ENCODE measurements around the gene C2orf78.
"Not testable (repeated sequence)": the region's sequence is repeated elsewhere in the genome, so short reads cannot be mapped to it uniquely, and the experiment has no call there.

The C2orf78 gene, protein sequence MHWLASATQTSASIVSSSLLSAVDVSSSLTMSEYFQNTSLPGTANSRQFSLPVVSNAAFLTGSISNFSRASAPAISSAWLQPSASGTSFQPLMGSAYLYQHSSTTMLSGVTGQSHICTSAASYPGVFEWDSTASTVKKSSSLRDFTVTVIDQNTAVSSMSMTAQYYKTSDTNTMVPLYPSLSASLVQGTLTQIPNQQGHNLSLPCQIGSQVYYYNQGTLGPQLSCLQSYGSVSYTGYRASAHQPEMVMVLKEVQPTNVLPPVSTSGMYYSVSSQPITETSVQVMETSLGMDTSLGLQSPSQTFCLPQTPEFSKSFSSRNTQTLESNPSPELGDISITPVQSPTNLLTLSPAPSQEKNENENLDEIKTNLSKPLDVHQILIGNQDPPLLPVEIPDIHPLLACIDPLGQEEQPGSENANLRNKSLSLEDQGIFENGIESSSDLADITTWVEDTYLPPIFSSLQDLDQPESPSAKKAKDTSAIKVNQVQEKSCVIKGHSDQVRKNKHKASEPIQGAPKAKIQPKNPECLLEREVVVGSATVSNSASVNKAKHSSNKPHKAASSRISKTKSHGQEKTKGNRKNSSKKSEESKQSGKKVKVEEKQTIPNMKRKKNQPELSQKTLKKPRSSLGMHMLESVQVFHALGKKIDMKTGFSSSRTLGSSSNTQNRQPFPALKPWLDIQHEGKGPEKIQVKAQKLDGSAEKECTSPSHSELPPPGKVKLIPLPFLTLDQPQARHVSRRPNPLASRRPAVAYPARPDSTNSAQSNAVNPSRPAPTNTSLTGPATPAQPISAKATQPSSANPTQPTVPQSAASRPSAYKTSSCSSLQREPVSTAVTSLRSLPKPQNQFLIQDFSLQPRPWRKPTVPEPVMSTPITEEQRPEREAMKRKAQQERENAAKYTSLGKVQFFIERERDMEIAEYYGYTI

DNA sequence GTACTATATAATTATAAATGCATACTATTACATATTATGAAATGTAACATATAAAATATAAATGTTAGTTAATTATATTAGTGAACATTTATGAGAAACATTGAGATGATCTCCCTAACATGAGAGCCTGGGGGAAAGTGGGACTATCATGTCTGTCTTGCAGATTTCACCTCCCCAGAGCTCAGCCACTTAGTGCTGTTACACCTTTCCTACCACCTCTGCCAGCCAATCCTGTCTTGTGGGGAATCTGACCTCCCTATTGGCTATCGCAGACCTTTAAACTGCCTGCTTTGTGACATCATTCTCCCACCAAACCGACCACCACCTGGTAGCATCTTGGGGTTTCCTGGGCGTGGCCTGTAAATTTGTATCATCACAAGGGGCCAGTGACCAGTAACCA is at the start of gene C2orf78:
TSS of gene C2orf78 (plus strand) at position 301 of the 400 bp plus-strand sequence. CDS start 127 bp downstream, outside the sequence.
- DNase-seq (ENCODE audit: low read depth) = not testable (repeated sequence)

DNA sequence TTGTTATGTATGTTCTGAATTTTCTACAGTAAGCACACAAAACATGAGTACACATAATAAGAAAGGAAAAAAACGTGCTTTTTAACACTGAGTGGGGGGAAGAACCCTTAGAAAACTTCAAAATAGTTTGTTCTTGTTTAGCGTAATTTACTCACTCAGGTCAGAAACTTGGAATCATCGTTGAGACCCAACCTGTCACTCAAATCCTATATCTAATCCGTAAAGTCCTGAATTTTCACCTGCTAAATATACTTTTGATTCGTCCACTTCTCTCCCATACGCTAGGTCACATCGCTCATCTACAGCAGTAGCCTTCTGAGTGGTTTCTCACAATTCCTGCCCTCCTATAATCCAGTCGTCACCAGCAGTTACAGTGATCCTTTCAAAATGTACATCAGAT is 47.6 kb upstream of the C2orf78 start:
- DNase-seq (ENCODE audit: low read depth) = no peak

DNA sequence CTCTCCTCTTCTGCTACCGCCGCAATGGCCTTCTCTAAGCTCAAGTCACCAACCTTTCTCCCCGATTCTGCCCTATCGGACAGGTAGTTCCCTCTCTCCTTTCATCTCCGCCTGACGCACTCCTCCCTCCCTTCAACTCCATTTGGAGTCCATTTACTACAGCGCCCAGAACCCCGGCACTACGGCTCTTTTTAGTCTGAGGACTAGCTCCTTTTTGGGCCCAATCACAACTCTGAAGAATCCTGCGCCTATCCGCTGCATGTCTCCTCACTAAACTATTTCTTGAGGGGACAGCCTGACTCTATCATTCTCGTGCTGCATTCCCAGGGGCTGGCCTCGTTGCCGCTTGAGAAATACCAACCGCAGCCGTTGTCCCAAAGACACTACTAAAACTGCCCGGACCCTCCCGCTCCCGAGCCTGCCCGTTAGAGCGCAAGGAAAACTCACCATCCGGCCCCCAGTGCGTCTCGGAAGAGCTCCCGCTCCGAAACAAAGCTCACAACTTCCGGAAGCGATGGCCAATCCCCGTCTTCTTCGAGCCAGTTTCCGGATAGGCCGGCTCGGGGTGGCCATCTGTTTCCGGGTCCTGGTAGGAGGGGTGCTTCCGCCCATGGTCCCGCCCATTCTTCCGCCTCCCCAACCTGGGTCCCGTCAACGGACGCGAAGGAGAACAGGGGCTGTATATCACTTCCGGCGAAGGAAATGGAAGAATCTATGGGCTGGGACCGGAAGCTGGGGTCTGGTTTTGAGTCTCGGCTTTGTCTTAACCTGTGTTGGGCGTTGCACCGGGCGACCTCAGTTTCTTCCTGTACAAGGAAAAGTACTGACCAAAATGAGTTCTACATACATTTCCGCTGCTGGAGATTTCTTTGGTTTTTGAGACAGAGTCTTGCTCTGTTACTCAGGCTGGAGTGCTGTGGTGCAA is 46.9 kb upstream of the C2orf78 start, which contains the start of gene TPRKB:
TSS of gene TPRKB (minus strand) at position 491 of the 925 bp plus-strand sequence. CDS start 2,776 bp downstream, outside the sequence.
- DNase-seq (ENCODE audit: low read depth) = peak; percentile 91

DNA sequence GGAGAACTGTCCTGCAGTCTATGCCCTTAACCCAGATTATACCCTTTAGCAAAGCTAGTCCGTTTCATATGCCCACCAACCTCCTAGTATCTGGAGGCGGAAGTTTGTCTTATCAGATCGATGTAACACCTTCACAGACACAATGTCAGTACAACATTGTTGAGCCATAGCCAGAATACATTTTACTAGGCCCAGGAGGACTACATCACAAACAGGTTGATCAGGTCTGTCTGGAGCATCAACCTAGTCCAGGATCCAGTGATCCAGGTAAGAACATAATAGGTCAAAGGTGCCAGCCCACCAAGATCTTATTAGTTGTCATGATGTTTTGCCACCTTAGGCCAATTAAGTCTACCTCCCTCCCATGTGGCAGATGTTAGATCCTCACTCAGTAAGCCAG is 44.9 kb upstream of the C2orf78 start:
- no peak for DNase-seq (ENCODE audit: low read depth)

DNA sequence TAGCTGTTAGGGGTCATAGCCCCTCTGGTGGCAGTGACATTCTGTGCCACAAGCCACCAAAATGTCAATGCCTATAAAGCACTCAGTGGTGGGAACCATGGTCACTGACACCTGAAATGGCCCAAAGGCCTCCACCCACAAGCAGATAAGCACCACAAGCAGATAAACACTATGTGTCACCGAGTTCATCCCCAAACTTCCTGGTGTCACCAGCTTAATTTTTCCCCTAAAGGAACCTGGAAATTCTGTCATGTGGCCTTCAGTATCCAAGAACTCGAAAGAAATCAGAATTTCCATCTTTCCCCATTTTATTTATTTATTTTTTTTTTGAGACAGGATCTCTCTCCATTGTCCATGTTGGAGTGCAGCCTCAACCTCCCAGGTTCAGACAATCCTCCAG is 43.2 kb upstream of the C2orf78 start:
- no peak for DNase-seq (ENCODE audit: low read depth)

DNA sequence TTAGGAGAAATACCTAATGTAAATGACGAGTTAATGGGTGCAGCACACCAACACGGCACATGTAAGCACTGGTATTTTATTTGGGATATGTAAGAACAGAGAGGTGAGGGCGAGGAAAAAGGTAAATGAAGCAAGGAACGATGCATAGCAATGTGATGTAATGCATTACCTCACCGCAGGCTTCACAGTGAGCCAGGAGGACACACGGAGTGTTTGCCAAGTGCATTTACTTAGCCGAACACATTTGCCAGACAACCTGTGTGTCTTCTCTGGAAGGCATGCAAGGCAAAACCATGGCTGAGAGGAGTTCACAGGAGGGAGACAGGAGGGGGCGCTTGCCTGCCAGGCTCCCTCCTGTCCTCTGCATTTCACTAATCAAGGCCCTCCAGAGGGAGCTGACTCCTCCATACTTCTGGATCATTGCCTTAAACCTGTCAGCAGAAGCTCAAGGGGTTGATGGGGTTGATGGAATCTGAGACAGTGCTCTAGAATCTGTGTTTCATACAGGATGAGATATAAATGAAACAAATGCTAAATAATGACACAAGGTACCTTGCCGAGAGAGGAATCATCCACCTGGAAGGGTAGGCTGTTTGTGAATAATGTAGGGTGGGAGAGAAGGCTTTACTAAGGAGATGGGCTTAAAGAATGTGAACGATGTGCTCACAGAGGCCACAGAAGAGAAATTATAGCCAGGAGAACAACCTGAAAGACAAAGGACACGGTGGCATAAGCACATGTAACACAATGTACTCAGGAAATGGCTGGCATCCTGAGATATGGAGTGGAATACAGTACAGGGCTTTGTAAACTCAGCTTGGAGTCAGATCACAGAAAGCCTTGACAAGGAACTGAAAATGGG is 37.7 kb upstream of the C2orf78 start:
- DNase-seq (ENCODE audit: low read depth) = no peak

DNA sequence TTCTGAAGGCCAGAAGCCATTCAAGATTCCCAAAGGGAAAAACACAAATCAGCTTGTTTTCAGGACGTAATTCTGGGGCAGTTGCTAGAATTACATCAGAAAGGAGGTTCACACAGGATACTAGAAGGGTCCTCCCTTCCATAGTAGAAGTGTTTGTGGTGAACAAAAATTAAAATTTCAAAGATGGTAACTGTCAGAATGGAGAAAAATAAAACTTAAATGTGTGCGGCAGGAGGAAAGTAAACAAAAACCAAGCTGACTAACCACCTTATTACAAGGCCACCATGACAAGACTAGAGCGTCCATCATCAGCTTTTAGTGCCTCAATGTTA is 37.1 kb upstream of the C2orf78 start:
- DNase-seq (ENCODE audit: low read depth) = no peak

DNA sequence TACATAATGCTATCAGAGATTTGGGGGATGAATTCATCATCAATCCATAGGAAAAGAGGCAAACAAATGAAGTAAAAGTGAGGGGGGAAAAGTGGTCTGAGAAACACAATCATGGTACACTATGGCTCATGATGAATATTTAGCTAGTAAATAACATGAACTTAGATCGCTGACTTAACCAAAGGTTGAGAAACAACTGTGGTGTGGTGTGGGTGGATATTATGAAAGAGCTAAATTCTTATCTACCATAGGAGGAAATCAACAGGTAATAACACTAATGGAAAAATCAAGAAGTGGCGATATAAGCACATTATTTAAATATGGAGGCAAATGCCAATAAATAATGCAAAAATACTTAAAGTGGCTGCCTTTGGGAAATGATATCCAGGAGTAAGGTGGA is 34.7 kb upstream of the C2orf78 start:
- DNase-seq (ENCODE audit: low read depth) = no peak

DNA sequence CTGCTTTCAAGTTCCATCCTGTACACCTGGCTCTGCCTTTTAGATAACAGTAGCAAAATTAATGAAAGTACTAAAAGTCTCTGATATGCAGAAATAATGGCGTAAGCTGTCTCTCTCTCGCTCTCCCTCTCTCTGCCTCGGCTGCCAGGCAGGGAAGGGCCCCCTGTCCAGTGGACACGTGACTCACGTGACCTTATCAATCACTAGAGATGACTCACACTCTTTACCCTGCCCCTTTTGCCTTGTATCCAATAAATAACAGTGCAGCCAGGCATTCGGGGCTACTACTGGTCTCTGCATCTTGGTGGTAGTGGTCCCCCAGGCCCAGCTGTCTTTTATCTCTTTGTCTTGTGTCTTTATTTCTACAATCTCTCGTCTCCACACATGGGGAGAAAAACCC is 29.7 kb upstream of the C2orf78 start:
- DNase-seq (ENCODE audit: low read depth) = not testable (repeated sequence)

DNA sequence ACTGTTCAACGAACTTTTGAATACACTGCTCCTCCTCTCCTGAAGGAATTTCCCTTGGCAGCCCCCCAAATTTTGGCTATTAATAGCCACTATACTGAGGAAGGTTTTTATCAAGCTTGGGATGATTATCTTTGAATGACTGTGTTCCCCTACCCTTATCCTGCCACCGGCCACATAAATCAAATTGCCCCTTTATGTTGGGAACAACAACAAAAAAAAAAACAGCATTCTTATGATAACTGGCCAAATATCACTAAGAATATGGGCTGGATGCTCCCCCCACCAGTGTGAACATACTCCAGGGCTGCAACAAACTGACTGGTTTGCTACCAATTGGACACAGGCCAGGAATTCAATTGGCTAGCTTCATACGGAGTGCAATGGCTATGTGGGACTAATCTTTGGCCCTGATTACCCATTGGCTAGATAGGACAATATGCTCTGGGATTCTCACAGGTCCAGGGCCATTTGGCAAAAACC is 24.7 kb upstream of the C2orf78 start:
- DNase-seq (ENCODE audit: low read depth) = no peak

DNA sequence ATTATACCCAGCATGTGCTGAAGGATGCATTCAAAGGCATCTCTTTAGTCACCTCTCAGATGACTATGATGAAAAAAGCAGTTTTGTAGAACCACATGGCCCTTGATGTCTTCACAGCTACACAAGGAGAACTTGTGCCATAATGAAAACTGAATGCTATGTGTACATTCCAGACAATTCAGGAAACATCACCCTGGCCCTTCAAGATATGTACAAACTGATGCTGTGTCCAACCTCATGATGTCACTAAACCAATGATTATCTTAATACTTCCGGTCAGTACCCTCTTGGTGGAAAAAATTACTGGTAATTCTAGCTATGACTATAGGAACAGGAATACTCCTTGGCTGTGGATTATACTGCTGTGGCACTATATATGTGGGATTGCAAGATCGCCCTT is 24.1 kb upstream of the C2orf78 start:
- DNase-seq (ENCODE audit: low read depth) = no peak

DNA sequence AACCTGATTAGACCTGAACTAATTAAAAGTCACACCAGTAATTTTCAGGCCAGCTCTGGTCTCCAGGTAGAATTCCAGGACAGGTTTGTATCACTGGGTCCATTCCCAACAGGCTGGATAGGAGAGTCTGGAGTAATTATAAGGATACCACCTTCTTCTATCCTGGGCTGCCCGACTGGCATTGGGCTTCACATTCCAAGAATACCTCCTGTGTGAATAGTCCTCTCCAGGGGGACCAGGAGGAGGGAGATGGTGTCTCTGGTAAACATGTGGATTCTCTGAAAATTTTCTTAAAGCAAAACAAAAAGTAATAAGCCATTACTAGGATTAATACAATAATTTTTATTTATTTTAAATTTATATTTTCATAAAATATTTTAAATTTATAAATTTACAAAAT is 21.4 kb upstream of the C2orf78 start:
- DNase-seq (ENCODE audit: low read depth) = no peak

DNA sequence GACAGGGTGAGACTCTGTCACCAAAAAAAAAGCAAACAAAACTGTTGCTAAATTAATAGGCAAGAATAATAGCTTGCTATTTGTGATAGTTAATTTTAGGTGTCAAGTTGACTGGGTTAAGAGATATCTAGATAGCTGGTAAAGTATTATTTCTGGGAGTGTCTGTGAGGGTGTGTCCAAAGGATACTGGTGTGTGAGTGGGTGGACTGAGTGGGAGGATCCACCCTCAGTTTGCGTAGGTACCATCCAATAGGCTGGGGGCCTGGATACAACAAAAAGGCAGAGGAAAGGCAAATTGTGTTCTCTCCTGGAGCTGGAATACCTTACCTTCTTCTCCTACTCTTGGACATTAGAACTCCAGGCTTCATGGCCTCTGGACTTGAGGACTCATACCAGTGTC is 19.0 kb upstream of the C2orf78 start:
- no peak for DNase-seq (ENCODE audit: low read depth)

DNA sequence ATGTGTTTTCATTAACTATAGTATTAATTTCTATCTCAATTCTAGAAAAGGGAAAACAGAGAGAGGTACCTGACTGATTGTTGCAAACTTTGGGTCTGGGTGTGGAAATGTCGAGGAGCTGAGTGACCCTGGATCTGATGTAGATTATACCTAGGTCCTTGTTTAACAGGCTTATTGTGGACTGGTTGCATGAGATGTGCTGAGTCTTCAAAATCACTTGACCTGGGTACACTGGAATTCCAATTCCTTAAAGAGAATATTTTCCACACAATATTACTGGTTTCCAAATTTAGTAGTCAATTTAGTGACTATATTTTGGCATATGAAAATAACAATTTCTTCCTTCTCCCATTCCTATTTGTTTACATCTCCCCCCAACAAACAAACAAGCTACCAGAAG is 17.6 kb upstream of the C2orf78 start:
- DNase-seq (ENCODE audit: low read depth) = no peak

DNA sequence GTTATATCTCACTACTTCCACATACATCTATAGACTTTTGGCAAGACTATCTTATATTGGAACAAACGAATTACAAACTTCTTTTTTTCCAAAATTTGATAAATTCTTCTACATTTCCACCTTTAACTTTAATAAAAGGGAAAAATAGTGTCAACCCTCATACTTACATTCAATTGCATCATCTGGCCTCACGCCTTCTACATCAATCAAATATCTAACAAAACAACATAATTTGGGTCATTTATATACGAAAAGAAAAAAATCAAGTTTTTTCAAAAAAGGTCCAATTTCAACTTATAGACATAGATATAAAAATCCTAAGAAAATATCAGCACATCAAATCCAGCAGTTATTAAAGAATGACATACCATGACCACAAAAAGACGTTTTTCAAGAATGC is 17.0 kb upstream of the C2orf78 start:
- no peak for DNase-seq (ENCODE audit: low read depth)

DNA sequence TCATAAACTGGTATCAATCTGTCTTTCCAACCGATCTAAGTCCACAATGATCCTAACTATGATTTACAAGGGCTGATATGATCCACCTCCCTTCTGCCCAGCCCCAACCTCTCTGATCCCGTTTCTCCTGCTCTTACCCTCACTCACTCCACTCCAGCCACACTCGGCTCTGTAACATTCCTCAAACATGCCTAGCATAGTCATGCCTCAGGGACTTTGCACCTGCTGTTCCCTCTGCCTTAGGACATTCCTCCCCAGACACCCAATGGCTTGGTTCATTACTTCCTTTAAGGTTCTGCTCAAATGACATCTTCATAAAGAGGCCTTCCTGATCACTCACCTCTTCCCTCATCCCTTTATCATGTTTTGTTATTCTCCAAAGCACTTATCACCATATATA is 13.3 kb upstream of the C2orf78 start:
- no peak for DNase-seq (ENCODE audit: low read depth)

DNA sequence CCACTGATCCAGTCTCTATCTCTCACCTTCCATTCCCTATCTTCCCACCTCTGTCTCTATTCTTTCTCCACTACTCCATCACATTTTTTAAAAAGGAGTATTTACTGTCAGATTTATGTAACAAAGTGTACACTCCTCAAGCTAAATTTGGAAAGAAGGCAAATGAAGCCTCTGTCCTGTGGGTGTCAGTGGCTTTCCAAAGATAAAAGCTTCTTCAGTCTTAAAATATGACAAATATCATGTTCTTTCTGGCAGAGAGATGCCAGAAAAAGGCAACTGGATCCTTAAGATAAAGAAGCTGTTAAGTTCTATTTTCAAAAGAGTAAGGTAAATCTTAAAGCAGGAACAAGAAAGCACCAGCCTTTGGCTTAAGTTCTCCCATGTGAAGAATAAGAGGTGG is 11.2 kb upstream of the C2orf78 start:
- DNase-seq (ENCODE audit: low read depth) = no peak

DNA sequence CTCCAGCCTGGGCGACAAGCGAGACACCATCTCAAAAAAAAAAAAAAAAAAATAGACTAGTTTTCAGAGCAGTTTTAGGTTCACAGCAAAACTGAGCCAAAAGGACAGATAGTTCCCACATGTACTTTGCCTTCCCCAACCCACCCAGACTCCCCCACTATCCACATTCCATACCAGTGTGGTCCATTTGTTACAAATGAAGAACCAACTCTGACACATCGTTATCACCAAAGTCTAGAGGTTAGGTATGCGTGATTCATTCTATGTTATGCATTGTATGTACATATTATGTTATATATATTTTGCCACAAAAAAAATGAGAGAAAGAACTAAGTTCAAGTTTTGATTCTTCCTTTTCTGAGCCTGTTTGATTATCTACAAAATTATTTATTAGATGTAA is 7.6 kb upstream of the C2orf78 start:
- DNase-seq (ENCODE audit: low read depth) = no peak

DNA sequence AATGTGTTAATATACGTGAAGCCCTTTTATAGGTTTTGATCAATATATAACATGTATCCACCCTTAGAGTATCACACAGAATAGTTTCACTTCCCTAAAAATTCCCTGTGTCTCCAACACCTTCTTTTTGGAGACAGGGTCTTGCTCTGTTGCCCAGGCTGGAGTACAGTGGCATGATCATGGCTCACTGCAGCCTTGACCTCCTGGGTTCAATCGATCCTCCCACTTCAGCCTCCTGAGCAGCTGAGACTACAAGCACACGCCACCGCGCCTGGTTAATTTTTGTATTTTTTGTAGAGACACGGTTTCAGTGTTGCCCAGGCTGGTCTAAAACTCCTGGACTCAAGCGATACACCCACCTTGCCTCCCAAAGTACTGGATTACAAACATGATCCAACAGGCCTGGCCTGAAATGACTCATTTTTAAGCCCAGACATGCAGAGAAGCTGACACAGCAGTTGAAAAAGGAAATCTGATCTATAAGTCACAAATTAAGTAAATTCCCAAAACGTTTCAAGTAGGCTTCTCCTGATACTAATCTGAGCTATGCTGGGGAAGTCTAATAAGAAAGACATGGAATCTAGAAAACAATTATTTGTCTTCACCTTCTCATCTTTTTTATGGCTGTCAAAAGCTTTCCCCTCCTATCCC is 7.0 kb upstream of the C2orf78 start:
- no peak for DNase-seq (ENCODE audit: low read depth)

DNA sequence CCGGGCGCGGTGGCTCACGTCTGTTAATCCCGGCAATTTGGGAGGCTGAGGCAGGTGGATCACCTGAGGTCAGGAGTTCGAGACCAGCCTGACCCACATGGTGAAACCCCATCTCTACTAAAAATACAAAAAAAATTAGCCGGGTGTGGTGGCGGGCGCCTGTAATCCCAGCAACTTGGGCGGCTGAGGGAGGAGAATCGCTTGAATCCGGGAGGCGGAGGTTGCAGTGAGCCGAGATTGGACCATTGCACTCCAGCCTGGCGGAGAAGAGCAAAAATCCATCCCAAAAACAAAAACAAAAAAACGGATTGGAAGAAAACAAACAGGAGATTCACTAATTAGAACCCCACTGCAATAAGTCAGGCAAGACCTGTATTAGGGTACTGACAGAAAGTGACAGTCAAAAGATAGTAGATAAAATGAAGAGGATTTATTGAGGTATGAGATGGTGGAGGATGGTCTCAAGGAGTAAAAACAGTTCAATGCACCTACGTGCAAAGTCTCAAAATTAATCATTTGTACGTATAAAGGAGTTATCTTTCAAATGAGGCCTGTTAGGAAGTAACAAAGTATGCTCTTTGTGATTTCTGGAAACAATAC is 5.0 kb upstream of the C2orf78 start:
- not testable (repeated sequence) for DNase-seq (ENCODE audit: low read depth)

All from stimulated activated CD8-positive, alpha-beta memory T cell treated with anti-CD3 and anti-CD28 coated beads, Interleukin-4, amount 100 ng/mL, for 24 hours (primary cell).